Measurements from ENCODE around the gene TINAGL1.

Gene TINAGL1

GRCh38 chr1:31615414-31615813, 39.1 kb downstream of the TINAGL1 start:
- H3K36me3 ChIP-seq (ENCODE audit: low read length) = no peaks in the 10 kb centered on the region
- TF ChIP-seq EZH2phosphoT487 (conservative IDR thresholded peaks at IDR 0.05; ENCODE audit: low read length) = no peak
- no peak for TF ChIP-seq CTCF (IDR thresholded peaks at IDR 0.05; ENCODE audit: insufficient read depth, low read length, poor library complexity, severe bottlenecking)
- no peaks in the 10 kb centered on the region for H3K9me3 ChIP-seq (ENCODE audit: insufficient read depth, low read length)
- no peaks in the 10 kb centered on the region for H3F3A ChIP-seq (ENCODE audit: insufficient read depth)
- H3K27me3 ChIP-seq (ENCODE audit: low read length) = no peaks in the 10 kb centered on the region
- H3K4me3 ChIP-seq (ENCODE audit: insufficient read depth, low read length, poor library complexity, severe bottlenecking) = no peak overlapping the region
- no peak overlapping the region for H3K9ac ChIP-seq (ENCODE audit: low read length)
- no peaks in the 10 kb centered on the region for H3K79me2 ChIP-seq (ENCODE audit: insufficient read depth, low read length)
- H4K20me1 ChIP-seq (ENCODE audit: low read depth, low read length) = no peaks in the 10 kb centered on the region
- H3K4me2 ChIP-seq (ENCODE audit: low read depth, low read length, poor library complexity, severe bottlenecking) = no peak overlapping the region
- no peak overlapping the region for H3K27ac ChIP-seq (ENCODE audit: low read depth, low read length)
- no peak overlapping the region for H2AFZ ChIP-seq (ENCODE audit: low read depth, low read length, severe bottlenecking)
- no peaks in the 10 kb centered on the region for H3K9me2 ChIP-seq (replicated peaks; ENCODE audit: insufficient read depth, low read length)

- Histone ChIP-seq H3K9me3 (ENCODE audit: insufficient read depth, low read length) (no peaks in the 10 kb centered on the region), H3K9me2 (replicated peaks; ENCODE audit: insufficient read depth, low read length) (no peaks in the 10 kb centered on the region), H3K27ac (ENCODE audit: low read depth, low read length) (no peak overlapping the region), H3K79me2 (ENCODE audit: insufficient read depth, low read length) (no peaks in the 10 kb centered on the region), H3K4me2 (ENCODE audit: low read depth, low read length, poor library complexity, severe bottlenecking) (no peak overlapping the region), H3K27me3 (ENCODE audit: low read length) (no peaks in the 10 kb centered on the region), H3K9ac (ENCODE audit: low read length) (no peak overlapping the region), H3F3A (ENCODE audit: insufficient read depth) (no peaks in the 10 kb centered on the region), H3K4me3 (ENCODE audit: insufficient read depth, low read length, poor library complexity, severe bottlenecking) (no peak overlapping the region), H4K20me1 (ENCODE audit: low read depth, low read length) (no peaks in the 10 kb centered on the region), H3K36me3 (ENCODE audit: low read length) (no peaks in the 10 kb centered on the region), H2AFZ (ENCODE audit: low read depth, low read length, severe bottlenecking) (no peak overlapping the region)
- no peak for TF ChIP-seq CTCF (IDR thresholded peaks at IDR 0.05; ENCODE audit: insufficient read depth, low read length, poor library complexity, severe bottlenecking)
Observed at GRCh38 chr1:31615939-31616338, 39.6 kb downstream of the TINAGL1 start.

GRCh38 chr1:31617218-31617915, 41.1 kb downstream of the TINAGL1 start, which contains the start of gene HCRTR1:
Gene HCRTR1 (plus strand): TSS chr1:31617689. CDS start chr1:31619193, 1,504 bp downstream.
- Histone ChIP-seq H3K79me2 (ENCODE audit: insufficient read depth, low read length) (no peaks in the 10 kb centered on the region), H3K9ac (ENCODE audit: low read length) (no peak within 1 kb of the TSS), H3K27ac (ENCODE audit: low read depth, low read length) (no peak within 1 kb of the TSS), H3K9me3 (ENCODE audit: insufficient read depth, low read length) (no peaks in the 10 kb centered on the region), H3K9me2 (replicated peaks; ENCODE audit: insufficient read depth, low read length) (no peaks in the 10 kb centered on the region), H3K36me3 (ENCODE audit: low read length) (no peaks in the 10 kb centered on the region), H3K4me3 (ENCODE audit: insufficient read depth, low read length, poor library complexity, severe bottlenecking) (no peak within 1 kb of the TSS), H4K20me1 (ENCODE audit: low read depth, low read length) (no peaks in the 10 kb centered on the region), H3F3A (ENCODE audit: insufficient read depth) (no peaks in the 10 kb centered on the region), H3K27me3 (ENCODE audit: low read length) (no peaks in the 10 kb centered on the region), H3K4me2 (ENCODE audit: low read depth, low read length, poor library complexity, severe bottlenecking) (peak within 1 kb of the TSS; percentile 47), H2AFZ (ENCODE audit: low read depth, low read length, severe bottlenecking) (no peak within 1 kb of the TSS)
- TF ChIP-seq CTCF (IDR thresholded peaks at IDR 0.05; ENCODE audit: insufficient read depth, low read length, poor library complexity, severe bottlenecking) (no peak), EZH2phosphoT487 (conservative IDR thresholded peaks at IDR 0.05; ENCODE audit: low read length) (no peak)
